Upper lobe of right lung (tissue), 1 donor: Measurements from ENCODE around the gene TDRKH. TPM values are rescaled to one million over a fixed set of nuclear protein-coding genes. Genes with fewer than 3 reads are reported as not detected.
A peak's percentile ranks its signal among the peaks of the same experiment; 100 is the strongest.

Experiments used
- ATAC-seq: fragments of 200-7000 bp; cut with Tn5 transposase; one replicate; pipeline ENCODE4 v1.9.1; 2020; ENCODE audit warnings: mild to moderate bottlenecking, moderate library complexity
- DNase-seq: peaks from one replicate; pipeline ENCODE4 v3.0.0-alpha.2; 2020
- H3K27ac ChIP-seq: fragments of 200-600 bp; one replicate; pipeline ENCODE4 v1.8.0; 2022
- H3K27me3 ChIP-seq: fragments of 200-600 bp; one replicate; pipeline ENCODE4 v1.8.0; 2022; ENCODE audit warnings: mild to moderate bottlenecking
- H3K36me3 ChIP-seq: fragments of 200-600 bp; one replicate; pipeline ENCODE4 v1.8.0; 2022
- H3K4me1 ChIP-seq: fragments of 200-600 bp; one replicate; pipeline ENCODE4 v1.8.0; 2022
- H3K4me3 ChIP-seq: fragments of 200-600 bp; one replicate; pipeline ENCODE4 v1.8.0; 2022; ENCODE audit warnings: mild to moderate bottlenecking
- H3K9me3 ChIP-seq: fragments of 200-600 bp; one replicate; pipeline ENCODE4 v1.8.0; 2022
- CTCF ChIP-seq: fragments of 200-600 bp; IDR thresholded peaks from one replicate; pipeline ENCODE4 v1.8.0; 2022; ENCODE audit warnings: antibody characterized with exemption
- intact Hi-C: fragments of 100-400 bp; cut with DNase I; formaldehyde crosslinking; loops from one replicate; pipeline ENCODE4 v1.11.0; 2022
- total RNA-seq: library from RNA; stranded (reverse); fragmentation: NEBNext Ultra II Directional; extraction: Animal tissue kit (Norgen Biotek cat#: 25700); gene quantifications from one replicate; pipeline ENCODE4 v1.2.1, GENCODE V29; 2021
- donor health status: DM: no; HTN: yes; CAD: no; lungs with severe emphysema.

The TDRKH gene
- total RNA-seq, 1 donor from 2014 or later, result 12.8 TPM

- ATAC-seq, result no peak
- Histone ChIP-seq H3K9me3 (no peaks in the 10 kb centered on the region), H3K36me3 (no peaks in the 10 kb centered on the region), H3K27me3 (peaks cover 26% of the 10 kb centered on the region), H3K4me3 (peak overlapping the region; percentile 48), H3K4me1 (peaks cover 19% of the 10 kb centered on the region), H3K27ac (no peak overlapping the region)
- peak; percentile 65 for DNase-seq
- intact Hi-C loops, result no loop called here
- TF ChIP-seq CTCF, result no peak
These were observed 47.6 kb upstream of the TDRKH start for GRCh38 chr1:151837884-151838221.

DNA sequence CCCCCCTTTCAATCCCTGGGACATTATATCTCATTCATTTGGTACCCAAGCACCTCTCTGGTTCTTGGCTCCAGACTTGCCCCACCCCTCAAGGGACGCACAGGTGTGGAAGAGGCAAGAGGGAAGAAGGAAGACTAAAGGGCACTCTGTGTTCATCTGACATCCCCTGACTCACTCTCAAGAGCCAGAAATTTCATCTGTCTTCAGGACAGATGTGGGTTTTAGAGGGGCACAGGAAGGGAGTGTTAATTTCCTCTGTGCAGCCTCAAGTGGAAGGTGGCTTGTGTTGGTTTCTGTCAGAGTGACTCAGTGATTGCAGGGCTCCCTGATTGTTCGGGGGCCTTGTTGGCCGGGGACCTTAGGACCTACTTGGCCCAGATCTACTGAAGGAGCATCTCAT is 46.9 kb upstream of the TDRKH start:
- Histone ChIP-seq H3K4me3 (no peak overlapping the region), H3K27ac (no peak overlapping the region)
- no peak for ATAC-seq

GRCh38 chr1:151835596-151835995 is 45.3 kb upstream of the TDRKH start:
- Histone ChIP-seq H3K9me3 (no peaks in the 10 kb centered on the region), H3K4me3 (no peak overlapping the region), H3K27me3 (peaks cover 26% of the 10 kb centered on the region), H3K4me1 (peaks cover 24% of the 10 kb centered on the region), H3K36me3 (no peaks in the 10 kb centered on the region), H3K27ac (no peak overlapping the region)
- no peak for TF ChIP-seq CTCF
- ATAC-seq (no peak), DNase-seq (no peak)
- intact Hi-C loops, result no loop called here

More for the DNA sequence above, 46.9 kb upstream of the TDRKH start:
- Histone ChIP-seq H3K4me1 (peaks cover 19% of the 10 kb centered on the region), H3K9me3 (no peaks in the 10 kb centered on the region), H3K27me3 (peaks cover 26% of the 10 kb centered on the region), H3K36me3 (no peaks in the 10 kb centered on the region)
- DNase-seq, result no peak
- intact Hi-C loops, result no loop called here
- no peak for TF ChIP-seq CTCF

DNA sequence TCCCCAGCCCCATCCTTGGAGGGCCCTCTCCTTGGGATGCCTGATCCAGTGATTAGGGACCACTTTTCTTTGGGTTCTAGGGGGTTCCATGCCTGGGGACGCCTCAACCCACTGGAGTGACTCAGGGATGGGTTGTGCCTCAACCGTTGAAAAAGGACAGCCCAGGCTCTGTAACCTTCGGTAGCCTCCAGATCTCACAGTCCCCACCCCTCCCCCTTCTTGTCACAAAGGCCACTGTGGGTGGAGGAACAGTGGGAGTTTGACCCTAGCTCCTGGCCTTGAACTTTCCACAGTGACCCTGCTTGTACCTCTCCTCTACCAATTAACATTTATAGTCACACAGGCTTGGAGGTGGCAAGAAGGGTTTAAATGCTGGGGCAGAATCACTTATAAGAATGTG is 43.9 kb upstream of the TDRKH start:
- intact Hi-C loops, result no loop called here
- Histone ChIP-seq H3K27ac (no peak overlapping the region), H3K9me3 (no peaks in the 10 kb centered on the region), H3K36me3 (no peaks in the 10 kb centered on the region), H3K4me1 (peaks cover 27% of the 10 kb centered on the region), H3K27me3 (peaks cover 18% of the 10 kb centered on the region), H3K4me3 (no peak overlapping the region)
- no peak for ATAC-seq
- no peak for DNase-seq
- TF ChIP-seq CTCF, result no peak

GRCh38 chr1:151833172-151833900 is 43.0 kb upstream of the TDRKH start:
- ATAC-seq, result no peak
- Histone ChIP-seq H3K4me3 (no peak overlapping the region), H3K4me1 (peaks cover 30% of the 10 kb centered on the region)

More at GRCh38 chr1:151833172-151833900, 43.0 kb upstream of the TDRKH start:
- peak; percentile 48 for DNase-seq
- H3K9me3 ChIP-seq, result no peaks in the 10 kb centered on the region
- TF ChIP-seq CTCF, result no peak
- intact Hi-C loops, result no loop called here
- no peaks in the 10 kb centered on the region for H3K36me3 ChIP-seq
- H3K27ac ChIP-seq, result no peak overlapping the region
- peaks cover 10% of the 10 kb centered on the region for H3K27me3 ChIP-seq
